Endodermal cell (in vitro differentiated cells): ENCODE results near the gene SGCE. TPM values are rescaled to one million over a fixed set of nuclear protein-coding genes. Genes with fewer than 3 reads are reported as not detected.

Experiments used
- DNase-seq: peaks from one replicate; pipeline ENCODE4 v3.0.0-alpha.2; 2017
- H3K27ac ChIP-seq: 2 replicates; pipeline ENCODE4 v1.5.1; 2013; ENCODE audit warnings: mild to moderate bottlenecking, low read depth, low read length, moderate library complexity
- H3K27me3 ChIP-seq: 2 replicates; pipeline ENCODE4 v1.6.1; 2013; ENCODE audit warnings: mild to moderate bottlenecking, low read length, moderate library complexity; ENCODE audit not compliant: insufficient read depth, control insufficient read depth, poor library complexity, severe bottlenecking
- H3K36me3 ChIP-seq: 2 replicates; pipeline ENCODE4 v1.7.0; 2013; ENCODE audit warnings: mild to moderate bottlenecking, low read length, moderate library complexity; ENCODE audit not compliant: control insufficient read depth, insufficient read depth
- H3K4me1 ChIP-seq: one replicate; pipeline ENCODE4 v1.7.0; 2013; ENCODE audit warnings: low read length; ENCODE audit not compliant: control insufficient read depth, insufficient read depth
- H3K4me3 ChIP-seq: 2 replicates; pipeline ENCODE4 v1.5.1; 2013; ENCODE audit warnings: mild to moderate bottlenecking, low read length, moderate library complexity
- H3K9ac ChIP-seq: 2 replicates; pipeline ENCODE4 v1.6.1; 2013; ENCODE audit warnings: mild to moderate bottlenecking, low read length, moderate library complexity; ENCODE audit not compliant: poor library complexity, severe bottlenecking; ENCODE audit errors: extremely low read depth
- H3K9me3 ChIP-seq: 2 replicates; pipeline ENCODE4 v1.6.1; 2013; ENCODE audit warnings: mild to moderate bottlenecking, low read length, moderate library complexity; ENCODE audit not compliant: control insufficient read depth
- H3K27ac Mint-ChIP-seq: 2 replicates; pipeline ENCODE4 v1.8.0; 2020; ENCODE audit warnings: mixed read lengths
- H3K27me3 Mint-ChIP-seq: 2 replicates; pipeline ENCODE4 v1.8.0; 2021; ENCODE audit warnings: mild to moderate bottlenecking, mixed read lengths; ENCODE audit not compliant: insufficient read depth
- H3K36me3 Mint-ChIP-seq: 2 replicates; pipeline ENCODE4 v1.8.0; 2020; ENCODE audit warnings: low read depth, mixed read lengths
- H3K4me1 Mint-ChIP-seq: 2 replicates; pipeline ENCODE4 v1.8.0; 2020; ENCODE audit warnings: mixed read lengths
- H3K4me3 Mint-ChIP-seq: 2 replicates; pipeline ENCODE4 v1.8.0; 2020; ENCODE audit warnings: mild to moderate bottlenecking, moderate library complexity, mixed read lengths
- H3K9me3 Mint-ChIP-seq: 2 replicates; pipeline ENCODE4 v1.8.0; 2020; ENCODE audit warnings: mild to moderate bottlenecking, mixed read lengths
- WGBS, 2 experiments: methylation state at CpG; one replicate each; pipeline versions ENCODE4 v1.1.5 to v1.1.7; 2013; ENCODE audit warnings: missing lambda C conversion rate in 2 of 2, mixed read lengths in 1 of 2; ENCODE audit not compliant: insufficient coverage in 1 of 2, insufficient read length in 1 of 2; 5-methylcytosine and 5-hydroxymethylcytosine counted together
- total RNA-seq, 2 donors: library from RNA; stranded (reverse); fragmentation: NEBNext Ultra II Directional in 1 of 2; extraction: Animal tissue kit (Norgen Biotek cat#: 25700) in 1 of 2; gene quantifications; 2 replicates in 1 of 2; 3 replicates in 1 of 2; pipeline ENCODE4 v1.2.1, GENCODE V29; 2021
- TF ChIP-seq, protein P1 (sequence below): fragments of 200-600 bp; sonication (generic); conservative IDR thresholded peaks from 2 replicates; pipeline ENCODE4 v1.5.0; 2021; ENCODE audit warnings: antibody characterized with exemption, mild to moderate bottlenecking

The SGCE gene
- total RNA-seq, 2 donors from 2014 or later = 40.9 to 45.9 TPM

DNA sequence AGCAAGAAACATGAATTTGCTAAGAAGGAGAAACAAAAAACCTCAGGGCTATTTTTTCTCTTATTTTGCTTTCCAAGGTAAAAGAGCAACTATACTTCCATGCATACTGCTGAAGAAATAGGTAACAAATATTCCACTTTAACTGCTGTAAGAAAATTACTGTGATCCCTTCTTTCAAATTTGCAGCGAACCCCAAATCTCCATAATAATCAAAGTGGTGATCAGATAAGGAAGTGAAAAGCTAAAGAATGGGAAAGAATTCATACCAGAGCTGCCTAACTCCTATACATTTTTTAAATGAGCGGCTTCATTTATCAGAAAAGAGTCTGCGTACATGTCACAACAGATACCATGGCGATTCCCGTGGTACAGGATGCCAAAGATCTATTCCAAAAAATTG, 7.2 kb downstream of the SGCE start:
- no peaks in the 10 kb centered on the region for H3K36me3 Mint-ChIP-seq
- TF ChIP-seq, protein P1, sequence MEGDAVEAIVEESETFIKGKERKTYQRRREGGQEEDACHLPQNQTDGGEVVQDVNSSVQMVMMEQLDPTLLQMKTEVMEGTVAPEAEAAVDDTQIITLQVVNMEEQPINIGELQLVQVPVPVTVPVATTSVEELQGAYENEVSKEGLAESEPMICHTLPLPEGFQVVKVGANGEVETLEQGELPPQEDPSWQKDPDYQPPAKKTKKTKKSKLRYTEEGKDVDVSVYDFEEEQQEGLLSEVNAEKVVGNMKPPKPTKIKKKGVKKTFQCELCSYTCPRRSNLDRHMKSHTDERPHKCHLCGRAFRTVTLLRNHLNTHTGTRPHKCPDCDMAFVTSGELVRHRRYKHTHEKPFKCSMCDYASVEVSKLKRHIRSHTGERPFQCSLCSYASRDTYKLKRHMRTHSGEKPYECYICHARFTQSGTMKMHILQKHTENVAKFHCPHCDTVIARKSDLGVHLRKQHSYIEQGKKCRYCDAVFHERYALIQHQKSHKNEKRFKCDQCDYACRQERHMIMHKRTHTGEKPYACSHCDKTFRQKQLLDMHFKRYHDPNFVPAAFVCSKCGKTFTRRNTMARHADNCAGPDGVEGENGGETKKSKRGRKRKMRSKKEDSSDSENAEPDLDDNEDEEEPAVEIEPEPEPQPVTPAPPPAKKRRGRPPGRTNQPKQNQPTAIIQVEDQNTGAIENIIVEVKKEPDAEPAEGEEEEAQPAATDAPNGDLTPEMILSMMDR = no peak
- no peaks in the 10 kb centered on the region for H3K36me3 ChIP-seq
- H3K9me3 Mint-ChIP-seq = no peaks in the 10 kb centered on the region
- H3K27ac ChIP-seq = no peak overlapping the region
- WGBS, 2 experiments = 79 to 83% methylated on average over 4 to 5 of the region's 5 CpGs
- H3K27me3 ChIP-seq = no peaks in the 10 kb centered on the region
- no peaks in the 10 kb centered on the region for H3K9me3 ChIP-seq
- no peak overlapping the region for H3K9ac ChIP-seq
- no peak overlapping the region for H3K4me3 ChIP-seq
- no peaks in the 10 kb centered on the region for H3K4me1 ChIP-seq
- peaks cover 16% of the 10 kb centered on the region for H3K4me1 Mint-ChIP-seq
- DNase-seq = no peak
- no peaks in the 10 kb centered on the region for H3K27me3 Mint-ChIP-seq
- no peak overlapping the region for H3K27ac Mint-ChIP-seq
- no peak overlapping the region for H3K4me3 Mint-ChIP-seq

- H3K4me1 Mint-ChIP-seq = peaks cover 16% of the 10 kb centered on the region
- no peaks in the 10 kb centered on the region for H3K9me3 Mint-ChIP-seq
- no peaks in the 10 kb centered on the region for H3K9me3 ChIP-seq
- no peak for DNase-seq
- no peak overlapping the region for H3K4me3 ChIP-seq
- H3K36me3 ChIP-seq = no peaks in the 10 kb centered on the region
- no peak overlapping the region for H3K9ac ChIP-seq
- H3K27me3 ChIP-seq = no peaks in the 10 kb centered on the region
- H3K4me1 ChIP-seq = no peaks in the 10 kb centered on the region
- TF ChIP-seq, protein P1 = no peak
- H3K27ac Mint-ChIP-seq = no peak overlapping the region
- no peaks in the 10 kb centered on the region for H3K27me3 Mint-ChIP-seq
- 74 to 79% methylated on average over 3 of the region's 3 CpGs for WGBS, 2 experiments
- H3K4me3 Mint-ChIP-seq = no peak overlapping the region
- no peak overlapping the region for H3K27ac ChIP-seq
- H3K36me3 Mint-ChIP-seq = no peaks in the 10 kb centered on the region
These were observed 8.6 kb downstream of the SGCE start for GRCh38 chr7:94647295-94647694.

- Histone ChIP-seq H3K36me3 (no peaks in the 10 kb centered on the region), H3K4me1 (no peaks in the 10 kb centered on the region), H3K27me3 (no peaks in the 10 kb centered on the region), H3K4me3 (no peak overlapping the region), H3K9me3 (no peaks in the 10 kb centered on the region), H3K27ac (no peak overlapping the region), H3K9ac (no peak overlapping the region)
- H3K4me3 Mint-ChIP-seq = no peak overlapping the region
- H3K9me3 Mint-ChIP-seq = no peaks in the 10 kb centered on the region
- DNase-seq = no peak
- H3K4me1 Mint-ChIP-seq = peaks cover 27% of the 10 kb centered on the region
- H3K27me3 Mint-ChIP-seq = no peaks in the 10 kb centered on the region
- H3K36me3 Mint-ChIP-seq = no peaks in the 10 kb centered on the region
- TF ChIP-seq, protein P1 = no peak
- WGBS, 2 experiments = 95% methylated on average over 2 of the region's 3 CpGs; no CpG with 5 or more reads in 1 of the 2 experiments
- H3K27ac Mint-ChIP-seq = no peak overlapping the region
These were observed 12.0 kb downstream of the SGCE start for GRCh38 chr7:94643771-94644545.
